Ureter (tissue), 1 donor: Measurements from ENCODE around the gene WHAMM. TPM values are rescaled to one million over a fixed set of nuclear protein-coding genes. Genes with fewer than 3 reads are reported as not detected.
"Not testable (repeated sequence)": the region's sequence is repeated elsewhere in the genome, so short reads cannot be mapped to it uniquely, and the experiment has no call there.

Experiments
- DNase-seq: peaks from one replicate; pipeline ENCODE4 v3.0.0-alpha.2; 2020; ENCODE audit warnings: low spot score
- total RNA-seq: library from RNA; stranded (reverse); gene quantifications from one replicate; pipeline ENCODE4 v1.2.4, GENCODE V29; 2023
- donor health status: DM: yes; HTN: yes; CAD: no.

The WHAMM gene
- total RNA-seq, 1 donor from 2014 or later: 14.4 TPM

DNA sequence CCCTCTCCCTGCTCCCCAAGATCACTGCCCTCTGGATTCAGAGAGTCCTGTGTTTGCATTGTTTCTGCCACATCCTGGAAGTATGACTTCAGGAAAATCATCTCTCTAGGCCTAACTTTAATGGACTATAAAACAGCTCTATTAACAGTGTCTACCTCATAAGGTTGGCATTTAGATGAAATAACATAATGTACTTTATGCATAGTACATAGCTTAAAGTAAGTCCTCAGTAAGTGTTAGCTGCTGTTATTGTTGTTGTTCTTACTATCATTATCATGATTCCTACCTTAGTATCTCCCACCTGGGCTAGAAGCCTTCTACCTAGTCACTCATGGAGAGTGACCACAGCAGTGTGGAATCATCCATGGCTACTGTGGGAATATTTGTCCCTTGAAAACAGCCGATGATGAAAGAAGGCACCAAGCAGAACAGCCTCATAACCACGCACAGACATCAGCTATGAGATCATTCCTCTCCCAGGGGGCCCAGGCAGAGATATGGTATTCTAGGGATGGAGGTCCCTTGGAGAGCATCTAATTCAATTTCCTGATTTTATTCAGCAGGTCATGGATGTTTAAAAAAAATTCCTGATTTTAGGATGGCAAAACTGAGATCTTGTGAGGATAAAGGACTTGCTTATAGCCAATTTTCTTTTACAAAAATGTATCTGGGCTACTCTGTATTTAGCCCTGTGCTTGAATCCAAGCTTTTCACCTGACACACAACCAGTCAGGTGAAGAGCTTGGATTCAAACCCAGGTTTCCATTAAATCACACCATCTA, 5.4 kb upstream of the WHAMM start:
- DNase-seq: no peak

DNA sequence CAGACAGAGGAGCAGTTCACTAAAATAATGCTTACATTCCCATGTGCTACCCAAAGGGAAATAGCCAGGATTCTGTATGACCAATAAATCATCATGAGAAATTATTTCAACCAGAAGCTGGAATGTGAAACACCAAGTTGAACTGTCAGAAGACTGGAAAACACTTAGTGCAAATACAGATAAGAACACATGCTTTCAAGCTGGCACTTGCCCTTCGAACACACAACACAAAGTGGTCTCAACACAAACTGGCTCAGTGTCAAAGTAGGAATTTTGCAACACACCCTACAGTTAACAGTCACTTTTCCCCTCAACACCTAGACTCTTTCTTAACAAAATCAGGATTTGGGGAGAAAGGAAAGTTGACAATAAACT, 4.9 kb upstream of the WHAMM start:
- no peak for DNase-seq

- DNase-seq: no peak
These were observed 3.4 kb upstream of the WHAMM start, which contains the start of gene FSD2 for GRCh38 chr15:82805994-82806406. FSD2 (minus strand) TSS chr15:82806069; CDS start chr15:82787390, 18,679 bp downstream.

- no peak for DNase-seq
These were observed 1.4 kb upstream of the WHAMM start for GRCh38 chr15:82807920-82808633.

- no peak for DNase-seq
These were observed 790 bp upstream of the WHAMM start for GRCh38 chr15:82808634-82809041.

- DNase-seq: no peak
These were observed 847 bp downstream of the WHAMM start for GRCh38 chr15:82810061-82810889.

DNA sequence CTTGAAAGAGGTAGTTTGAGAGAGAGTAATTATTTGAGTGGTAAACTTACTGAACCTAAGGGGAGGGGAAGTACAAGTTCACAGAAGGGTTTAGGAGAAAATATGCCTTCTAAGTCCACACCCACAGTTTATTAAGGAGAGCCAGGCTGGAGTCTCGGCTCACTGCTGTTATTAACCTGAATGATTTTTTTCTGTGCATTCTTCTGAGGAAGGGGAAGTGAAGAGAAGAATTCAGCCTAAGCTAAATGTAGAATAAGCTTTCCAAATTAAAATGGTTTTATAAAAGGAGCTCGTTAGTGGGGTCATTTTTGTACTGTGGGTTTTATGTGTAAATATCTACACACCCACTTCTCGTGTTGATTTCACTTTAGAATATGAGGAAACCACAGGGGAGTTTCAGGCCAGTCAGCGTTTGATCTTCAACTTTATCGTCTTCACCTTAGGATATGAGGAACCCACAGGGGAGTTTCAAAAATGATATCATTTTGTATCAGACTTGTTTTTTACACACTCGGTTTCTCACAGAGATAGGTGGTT, 1.5 kb downstream of the WHAMM start:
- no peak for DNase-seq

DNA sequence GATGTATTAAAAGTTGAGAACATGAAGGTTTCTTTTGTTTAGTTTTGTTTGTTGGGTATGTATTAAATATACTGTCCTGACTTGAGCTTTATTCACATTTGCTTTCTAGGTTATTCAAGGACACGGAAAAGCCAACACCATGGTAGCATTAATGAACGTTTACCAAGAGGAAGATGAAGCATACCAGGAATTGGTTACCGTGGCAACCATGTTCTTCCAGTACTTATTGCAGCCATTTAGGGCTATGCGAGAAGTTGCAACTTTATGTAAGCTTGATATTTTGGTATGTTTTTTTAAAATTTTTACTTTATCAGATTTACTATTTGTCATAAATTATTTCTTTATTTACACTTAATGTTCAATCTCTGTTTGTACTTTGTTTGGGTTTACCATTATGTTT, 3.6 kb downstream of the WHAMM start:
- no peak for DNase-seq

- DNase-seq: no peak
These were observed 10.7 kb downstream of the WHAMM start for GRCh38 chr15:82820128-82820527.

DNA sequence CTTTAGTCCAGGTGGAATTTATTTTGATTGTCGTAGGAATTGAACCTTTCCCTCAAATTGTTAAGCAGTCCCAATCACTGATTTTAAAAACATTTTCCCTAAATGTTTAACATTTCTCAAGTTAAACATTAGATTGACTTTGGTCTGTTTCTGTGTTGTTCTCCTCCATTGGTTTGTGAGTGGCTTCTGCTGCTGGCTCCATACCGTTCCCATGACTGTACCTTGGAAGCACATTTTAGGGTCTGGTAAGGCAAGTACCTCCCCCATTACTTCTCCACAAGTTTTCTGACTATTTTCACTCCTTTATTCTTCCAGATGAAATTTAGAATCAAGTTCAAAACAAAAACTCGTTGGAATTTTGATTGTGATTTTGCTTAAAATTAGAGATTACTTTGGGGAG, 12.0 kb downstream of the WHAMM start:
- not testable (repeated sequence) for DNase-seq

- not testable (repeated sequence) for DNase-seq
These were observed 12.4 kb downstream of the WHAMM start for GRCh38 chr15:82821851-82822250.

- no peak for DNase-seq
These were observed 13.6 kb downstream of the WHAMM start for GRCh38 chr15:82823049-82823448.

- no peak for DNase-seq
These were observed 18.6 kb downstream of the WHAMM start for GRCh38 chr15:82828075-82828474.

- no peak for DNase-seq
These were observed 19.8 kb downstream of the WHAMM start for GRCh38 chr15:82829234-82829633.

DNA sequence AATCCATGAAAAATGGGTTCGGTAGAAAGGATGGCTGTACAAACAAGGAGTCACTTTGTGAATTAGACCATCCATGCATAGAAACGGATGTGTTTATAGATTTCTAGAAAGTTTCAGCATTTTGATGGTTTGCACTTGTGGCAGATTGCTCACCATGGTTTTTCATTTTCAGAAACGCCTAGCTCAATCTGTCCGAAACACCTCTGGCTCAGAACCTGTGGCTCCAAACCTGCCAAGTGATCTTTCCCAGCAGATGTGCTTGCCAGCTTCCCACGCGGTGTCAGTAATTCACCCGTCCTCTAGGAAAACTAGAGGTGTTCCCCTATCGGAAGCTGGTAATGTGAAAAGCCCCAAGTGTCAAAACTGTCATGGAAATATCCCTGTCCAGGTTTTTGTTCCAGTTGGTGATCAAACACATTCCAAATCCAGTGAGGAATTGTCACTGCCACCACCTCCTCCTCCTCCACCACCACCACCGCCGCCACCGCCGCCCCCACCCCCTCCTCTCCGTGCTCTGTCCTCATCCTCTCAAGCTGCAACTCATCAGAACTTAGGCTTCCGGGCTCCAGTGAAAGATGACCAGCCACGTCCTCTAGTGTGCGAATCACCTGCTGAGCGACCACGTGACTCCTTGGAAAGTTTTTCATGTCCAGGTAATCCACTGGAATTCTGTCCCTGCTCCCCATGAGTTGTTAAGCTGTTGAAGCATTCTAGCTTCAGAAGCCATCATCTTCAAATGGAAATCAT, 21.2 kb downstream of the WHAMM start:
- DNase-seq: no peak

GRCh38 chr15:82831894-82832600, 22.6 kb downstream of the WHAMM start:
- DNase-seq: no peak

DNA sequence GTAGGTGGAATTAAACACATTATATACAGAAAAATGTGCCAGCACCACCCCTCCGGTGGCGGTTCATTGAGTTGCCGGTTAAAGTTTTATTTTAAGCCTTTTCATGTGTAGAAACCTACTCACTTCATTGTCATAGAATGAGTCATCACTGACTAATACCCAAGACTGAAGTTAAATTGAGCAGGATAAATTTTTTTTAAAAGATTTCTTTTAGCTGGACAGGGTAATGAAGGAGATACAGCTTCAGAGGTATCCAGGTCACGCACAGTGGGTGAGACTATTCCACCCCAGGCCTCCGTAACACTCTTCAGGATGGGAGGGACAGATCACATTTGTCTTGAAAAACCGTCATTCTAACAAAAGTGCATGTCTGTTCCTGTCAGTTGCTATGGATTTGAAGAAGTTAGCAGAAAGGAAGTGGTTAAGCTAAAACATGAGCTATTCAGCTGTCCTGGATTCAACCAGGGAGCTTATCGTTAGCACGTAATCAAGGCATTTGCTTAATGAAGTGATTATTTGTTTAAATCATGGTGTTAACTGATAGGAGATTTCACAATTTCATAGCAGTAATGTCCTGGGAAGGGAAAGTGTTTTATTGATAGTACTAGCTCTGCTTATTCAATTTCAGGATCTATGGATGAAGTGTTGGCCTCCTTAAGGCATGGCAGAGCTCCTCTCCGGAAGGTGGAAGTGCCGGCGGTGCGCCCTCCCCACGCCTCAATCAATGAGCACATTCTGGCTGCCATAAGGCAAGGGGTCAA, 23.4 kb downstream of the WHAMM start:
- no peak for DNase-seq

- no peak for DNase-seq
These were observed 23.9 kb downstream of the WHAMM start for GRCh38 chr15:82833362-82833682.

- DNase-seq: no peak
These were observed 26.0 kb downstream of the WHAMM start for GRCh38 chr15:82835391-82835917.
